ENCODE measurements around the gene RPS6KA1. TPM values are rescaled to one million over a fixed set of nuclear protein-coding genes. Genes with fewer than 3 reads are reported as not detected.

The RPS6KA1 gene
- total RNA-seq = 1.8 and 2.0 TPM in 2 replicates

GRCh38 chr1:26529655-26530409 is at the start of gene RPS6KA1:
RPS6KA1 (plus strand) TSS chr1:26529761; CDS start chr1:26529921, 160 bp downstream.

Other genes with a start within 250 kb of the RPS6KA1 start
- gene SH3BGRL3, start 249.7 kb upstream of the RPS6KA1 start, total RNA-seq = 30.7 and 32.1 TPM in 2 replicates
- 2.7 and 3.5 TPM in 2 replicates for gene UBXN11, start 223.1 kb upstream of the RPS6KA1 start, total RNA-seq
- gene CD52, start 211.8 kb upstream of the RPS6KA1 start, total RNA-seq = not detected in 2 replicates
- gene CRYBG2, start 175.6 kb upstream of the RPS6KA1 start, total RNA-seq = under 0.01 TPM in 1 of 2 replicates, not detected in the other
- gene ZNF683, start 157.0 kb upstream of the RPS6KA1 start, total RNA-seq = not detected in 2 replicates
- gene LIN28A, start 118.9 kb upstream of the RPS6KA1 start, total RNA-seq = not detected in 2 replicates
- gene DHDDS, start 97.4 kb upstream of the RPS6KA1 start, total RNA-seq = 46.6 and 51.8 TPM in 2 replicates
- gene HMGN2, start 57.3 kb upstream of the RPS6KA1 start, total RNA-seq = 214 and 282 TPM in 2 replicates
- 6.5 and 9.7 TPM in 2 replicates for gene ARID1A, start 166.3 kb downstream of the RPS6KA1 start, total RNA-seq

All from smooth muscle cell of bladder (primary cell).